HG03025 (cell line): ENCODE results near the gene SGSH.

Experiments
- ATAC-seq: cut with Tn5 transposase; IDR thresholded peaks from one replicate; pipeline ENCODE4 v1.9.1; 2021; ENCODE audit warnings: mild to moderate bottlenecking, moderate library complexity; ENCODE audit not compliant: unreplicated experiment, low FRiP score

SGSH gene

GRCh38 chr17:80189611-80190010, 30.5 kb downstream of the SGSH start:
- no peak for ATAC-seq

DNA sequence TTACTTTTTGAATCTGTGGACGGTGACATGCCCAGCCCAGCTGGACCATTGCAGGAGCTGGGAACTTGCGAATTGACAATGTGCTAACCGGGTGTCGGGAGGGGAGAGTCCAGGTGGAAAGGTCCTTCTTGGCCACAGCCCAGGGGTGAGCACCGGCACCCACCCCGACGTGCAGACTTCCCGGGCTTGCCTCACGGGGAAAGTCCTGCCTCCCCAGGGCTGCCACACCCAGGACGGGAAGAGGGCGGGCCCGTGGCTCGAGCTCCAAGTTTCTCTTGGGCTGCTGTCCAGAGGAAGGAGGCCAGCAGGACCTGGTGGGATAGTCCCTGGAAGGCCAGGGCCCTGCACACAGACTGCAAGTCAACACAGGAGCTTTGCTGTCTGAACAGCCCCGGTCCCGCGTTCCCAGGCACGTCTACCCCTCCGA, 32.6 kb downstream of the SGSH start:
- no peak for ATAC-seq

DNA sequence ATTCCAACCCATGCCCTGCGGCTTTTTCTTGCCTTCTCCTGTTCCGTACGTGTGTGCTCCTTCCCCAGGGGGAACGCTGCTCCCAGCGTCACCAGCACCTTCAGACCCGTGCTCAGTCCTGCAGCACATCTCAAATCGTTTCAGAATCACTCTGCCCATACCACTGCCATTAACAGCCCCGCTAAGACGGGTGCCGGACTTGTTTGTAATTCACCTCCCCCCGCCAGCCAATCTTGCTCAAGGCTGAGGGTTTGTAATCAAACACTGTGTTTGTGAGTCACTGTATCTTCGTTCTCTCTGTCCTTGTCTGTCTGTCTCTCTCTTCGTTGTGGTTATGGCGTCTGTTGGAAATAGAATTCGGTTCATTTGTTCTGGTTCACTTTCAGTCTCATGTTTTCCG, 33.0 kb downstream of the SGSH start:
- ATAC-seq = no peak

DNA sequence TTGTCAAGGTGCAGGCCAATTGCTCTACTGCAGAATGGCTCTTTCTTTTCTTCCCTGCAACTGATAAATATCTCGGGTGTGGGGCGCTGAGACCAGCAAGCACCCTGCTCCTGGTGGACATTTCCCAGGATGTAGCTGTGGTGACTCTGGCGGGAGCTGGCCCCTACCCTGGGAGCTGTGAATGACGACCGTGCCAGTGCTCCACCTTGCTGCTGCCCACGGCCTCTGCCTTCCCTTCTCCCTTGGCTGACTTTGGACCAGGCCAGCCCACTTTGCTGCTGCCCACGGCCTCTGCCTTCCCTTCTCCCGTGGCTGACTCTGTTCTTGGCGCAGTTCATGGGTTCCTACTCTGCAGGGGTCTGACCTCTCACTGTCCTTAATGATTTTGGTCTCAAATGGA, 34.2 kb downstream of the SGSH start:
- ATAC-seq = no peak

DNA sequence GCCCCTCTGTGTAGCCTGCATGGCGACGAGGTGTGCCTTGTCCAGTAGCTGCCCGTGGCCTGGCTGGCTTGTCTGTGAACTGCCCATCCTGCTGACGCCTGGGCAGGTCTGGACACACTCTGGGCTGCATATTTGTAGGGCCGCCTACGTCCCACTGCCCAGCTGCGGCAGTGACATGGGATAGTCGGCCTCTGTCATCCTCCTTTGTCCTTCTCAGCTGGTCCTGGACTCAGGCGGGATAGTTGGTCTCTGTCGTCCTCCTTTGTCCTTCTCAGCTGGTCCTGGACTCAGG, 35.8 kb downstream of the SGSH start:
- ATAC-seq = no peak

- no peak for ATAC-seq
Observed at GRCh38 chr17:80183581-80184422, 36.3 kb downstream of the SGSH start.

GRCh38 chr17:80182845-80183223, 37.3 kb downstream of the SGSH start:
- no peak for ATAC-seq

DNA sequence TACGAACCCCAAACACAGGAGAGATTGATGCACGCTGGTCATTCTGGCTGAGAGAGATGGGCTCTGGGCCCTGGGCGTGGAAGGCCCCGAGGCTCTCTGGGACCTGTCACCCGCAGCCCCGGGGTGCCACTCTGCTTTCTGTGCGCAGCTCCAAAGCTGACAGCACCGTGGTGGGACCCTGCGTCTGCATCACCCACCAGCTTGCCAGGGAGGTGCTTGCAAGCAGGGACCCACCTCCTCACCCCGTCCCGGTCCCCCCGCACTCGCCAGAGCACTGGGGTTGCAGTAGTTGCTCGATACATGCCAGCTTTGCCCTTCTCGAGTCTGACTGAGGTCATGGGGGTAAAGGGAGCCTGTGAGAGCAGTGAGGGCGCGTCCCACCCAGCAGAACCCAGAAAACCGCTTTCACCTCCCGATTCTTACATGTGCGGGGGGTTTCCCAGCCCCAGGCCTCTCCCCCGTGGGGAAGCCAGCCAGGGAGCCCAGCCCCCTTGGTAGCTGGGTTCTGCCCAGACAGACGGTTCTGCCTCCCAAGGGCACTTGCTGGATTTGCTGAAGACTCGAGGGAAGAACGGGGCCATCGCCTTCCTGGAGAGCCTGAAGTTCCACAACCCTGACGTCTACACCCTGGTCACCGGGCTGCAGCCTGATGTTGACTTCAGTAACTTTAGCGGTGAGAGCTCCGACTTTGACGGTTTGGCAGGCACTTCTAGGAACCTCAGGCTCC, 37.9 kb downstream of the SGSH start:
- ATAC-seq = no peak

DNA sequence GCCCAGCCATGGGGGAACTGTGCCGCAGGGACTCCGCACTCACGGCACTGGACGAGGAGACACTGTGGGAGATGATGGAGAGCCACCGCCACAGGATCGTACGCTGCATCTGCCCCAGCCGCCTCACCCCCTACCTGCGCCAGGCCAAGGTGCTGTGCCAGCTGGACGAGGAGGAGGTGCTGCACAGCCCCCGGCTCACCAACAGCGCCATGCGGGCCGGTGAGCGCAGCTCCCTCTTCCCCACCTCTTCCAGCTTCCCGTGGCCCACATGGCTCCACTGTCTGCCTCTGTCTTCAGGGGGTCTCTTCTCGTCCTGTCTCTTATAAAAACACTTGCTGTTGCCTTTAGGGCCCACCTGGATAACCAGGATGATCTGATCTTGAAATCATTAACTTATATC, 38.7 kb downstream of the SGSH start:
- ATAC-seq = no peak

DNA sequence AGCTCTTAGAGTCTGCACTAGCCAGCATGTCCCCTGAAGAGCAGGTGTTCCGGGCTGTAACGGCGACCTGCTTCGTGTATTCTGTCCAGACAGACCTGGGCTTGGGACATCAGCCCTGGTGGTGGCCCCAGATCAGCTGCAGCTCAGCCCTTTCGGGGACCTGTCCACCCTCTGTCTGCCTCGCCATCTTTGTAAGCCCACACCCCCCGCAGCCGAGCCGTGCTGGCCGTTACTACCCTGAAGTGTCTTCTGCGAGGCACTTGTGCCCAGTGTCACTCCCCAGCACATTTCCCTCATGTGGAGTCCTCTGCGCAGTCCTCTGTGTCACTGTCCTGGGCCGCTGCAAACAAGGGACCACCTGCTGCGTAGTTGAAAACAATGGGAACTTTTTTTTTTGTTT, 39.9 kb downstream of the SGSH start:
- no peak for ATAC-seq

GRCh38 chr17:80177986-80178595, 42.0 kb downstream of the SGSH start:
- ATAC-seq = no peak

GRCh38 chr17:80176757-80177156, 43.4 kb downstream of the SGSH start:
- no peak for ATAC-seq

DNA sequence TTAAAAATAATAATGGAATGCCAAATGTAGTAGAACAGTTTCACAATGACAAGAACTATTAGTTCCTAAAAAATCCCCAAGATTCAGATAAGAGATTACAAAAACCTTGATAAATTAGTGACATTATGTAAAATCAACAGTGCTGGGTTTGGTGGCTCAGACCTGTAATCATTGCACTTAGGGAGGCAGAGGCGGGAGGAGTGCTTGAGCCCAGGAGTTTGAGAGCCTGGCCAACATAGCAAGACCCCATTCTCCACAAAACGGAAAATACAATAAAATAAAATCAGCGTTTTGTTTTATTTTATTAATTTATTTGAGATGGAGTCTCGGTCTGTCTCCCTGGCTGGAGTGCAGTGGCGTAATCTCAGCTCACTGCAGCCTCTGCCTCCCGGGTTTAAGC, 46.2 kb downstream of the SGSH start:
- no peak for ATAC-seq

GRCh38 chr17:80173126-80173525, 47.0 kb downstream of the SGSH start:
- no peak for ATAC-seq

DNA sequence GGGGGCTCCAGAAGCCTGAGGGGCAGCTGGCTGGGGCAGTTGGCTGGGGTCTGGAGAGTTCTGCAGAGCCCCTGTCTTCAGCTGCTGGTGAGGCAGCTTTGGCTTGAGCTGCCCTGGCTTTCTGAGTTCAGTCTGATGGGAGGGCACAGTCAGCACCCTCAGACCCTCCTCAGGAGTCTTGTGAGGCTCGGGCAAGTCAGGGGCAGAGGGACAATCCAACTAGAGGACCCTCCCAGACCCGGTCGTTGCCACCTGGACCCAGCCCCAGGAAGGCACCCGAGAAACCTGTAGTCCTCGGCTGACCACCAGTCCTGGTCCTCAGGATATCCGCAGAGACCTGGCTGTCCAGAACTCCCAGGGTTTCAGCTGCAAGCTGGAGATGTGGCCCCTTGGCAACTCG, 48.5 kb downstream of the SGSH start:
- no peak for ATAC-seq

GRCh38 chr17:80169784-80170500, 50.2 kb downstream of the SGSH start, which contains the start of gene CARD14:
CARD14 (plus strand) TSS chr17:80170030; CDS start chr17:80181439, 11,409 bp downstream.
- ATAC-seq = no peak

GRCh38 chr17:80169107-80169506, 51.0 kb downstream of the SGSH start:
- ATAC-seq = no peak

DNA sequence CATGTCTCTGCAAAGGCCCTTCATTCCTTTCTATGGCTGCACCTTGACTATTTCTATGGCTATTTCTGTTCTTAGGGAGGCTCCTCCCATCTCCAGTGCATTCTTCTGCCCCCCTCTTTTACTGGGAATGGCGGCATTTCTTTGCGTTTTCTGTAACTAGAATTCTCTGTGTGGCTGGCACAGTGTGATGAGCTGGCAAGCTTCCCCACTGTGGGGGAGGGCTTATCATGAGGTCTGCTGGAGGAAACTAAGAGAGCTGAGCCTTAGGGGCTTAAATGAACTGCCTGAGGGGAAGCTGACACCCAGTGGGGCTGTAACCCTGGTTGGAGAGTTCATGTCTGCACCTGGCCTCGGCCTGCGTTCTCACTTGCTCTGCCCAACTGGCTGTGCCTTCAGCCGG, 51.8 kb downstream of the SGSH start:
- no peak for ATAC-seq

GRCh38 chr17:80166446-80166845, 53.7 kb downstream of the SGSH start:
- no peak for ATAC-seq

- ATAC-seq = no peak
Observed at GRCh38 chr17:80164185-80164584, 55.9 kb downstream of the SGSH start.

- ATAC-seq = no peak
Observed at GRCh38 chr17:80163336-80163735, 56.8 kb downstream of the SGSH start.
